Measurements from ENCODE around the gene ST7L.

DNA sequence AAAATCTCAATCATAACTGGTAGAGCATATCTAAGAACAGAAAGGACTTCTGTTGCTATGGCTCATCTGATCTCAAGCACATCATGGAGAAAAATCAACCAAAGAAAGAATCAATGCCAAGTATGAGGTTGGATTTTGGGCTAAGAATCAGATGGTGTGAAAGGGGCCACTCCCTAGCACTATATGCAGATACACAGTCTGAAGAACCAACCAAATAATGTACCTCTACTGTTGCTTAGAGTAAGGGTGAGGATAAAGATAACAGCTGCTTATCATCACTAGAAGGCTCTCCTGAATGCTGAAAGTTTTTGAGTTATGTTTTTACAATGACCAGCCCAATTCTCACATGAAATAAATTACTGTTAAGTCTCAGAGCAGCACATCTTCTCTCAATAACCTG is 35.6 kb downstream of the ST7L start:
- TF ChIP-seq, protein P1, sequence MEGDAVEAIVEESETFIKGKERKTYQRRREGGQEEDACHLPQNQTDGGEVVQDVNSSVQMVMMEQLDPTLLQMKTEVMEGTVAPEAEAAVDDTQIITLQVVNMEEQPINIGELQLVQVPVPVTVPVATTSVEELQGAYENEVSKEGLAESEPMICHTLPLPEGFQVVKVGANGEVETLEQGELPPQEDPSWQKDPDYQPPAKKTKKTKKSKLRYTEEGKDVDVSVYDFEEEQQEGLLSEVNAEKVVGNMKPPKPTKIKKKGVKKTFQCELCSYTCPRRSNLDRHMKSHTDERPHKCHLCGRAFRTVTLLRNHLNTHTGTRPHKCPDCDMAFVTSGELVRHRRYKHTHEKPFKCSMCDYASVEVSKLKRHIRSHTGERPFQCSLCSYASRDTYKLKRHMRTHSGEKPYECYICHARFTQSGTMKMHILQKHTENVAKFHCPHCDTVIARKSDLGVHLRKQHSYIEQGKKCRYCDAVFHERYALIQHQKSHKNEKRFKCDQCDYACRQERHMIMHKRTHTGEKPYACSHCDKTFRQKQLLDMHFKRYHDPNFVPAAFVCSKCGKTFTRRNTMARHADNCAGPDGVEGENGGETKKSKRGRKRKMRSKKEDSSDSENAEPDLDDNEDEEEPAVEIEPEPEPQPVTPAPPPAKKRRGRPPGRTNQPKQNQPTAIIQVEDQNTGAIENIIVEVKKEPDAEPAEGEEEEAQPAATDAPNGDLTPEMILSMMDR (IDR thresholded peaks at IDR 0.05) = no peak
- TF ChIP-seq ESRRA (CRISPR knock-in tag; IDR thresholded peaks at IDR 0.05; ENCODE audit: borderline replicate concordance) (no peak), TCF7 (CRISPR knock-in tag; IDR thresholded peaks at IDR 0.05; ENCODE audit: low read depth) (no peak), GTF2I (CRISPR knock-in tag; conservative IDR thresholded peaks at IDR 0.05) (no peak), ETV6 (CRISPR knock-in tag; IDR thresholded peaks at IDR 0.05) (no peak), SP1 (CRISPR knock-in tag; conservative IDR thresholded peaks at IDR 0.05) (no peak)
- TF ChIP-seq, protein P2, sequence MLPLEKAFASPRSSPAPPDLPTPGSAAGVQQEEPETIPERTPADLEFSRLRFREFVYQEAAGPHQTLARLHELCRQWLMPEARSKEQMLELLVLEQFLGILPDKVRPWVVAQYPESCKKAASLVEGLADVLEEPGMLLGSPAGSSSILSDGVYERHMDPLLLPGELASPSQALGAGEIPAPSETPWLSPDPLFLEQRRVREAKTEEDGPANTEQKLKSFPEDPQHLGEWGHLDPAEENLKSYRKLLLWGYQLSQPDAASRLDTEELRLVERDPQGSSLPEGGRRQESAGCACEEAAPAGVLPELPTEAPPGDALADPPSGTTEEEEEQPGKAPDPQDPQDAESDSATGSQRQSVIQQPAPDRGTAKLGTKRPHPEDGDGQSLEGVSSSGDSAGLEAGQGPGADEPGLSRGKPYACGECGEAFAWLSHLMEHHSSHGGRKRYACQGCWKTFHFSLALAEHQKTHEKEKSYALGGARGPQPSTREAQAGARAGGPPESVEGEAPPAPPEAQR (CRISPR knock-in tag; IDR thresholded peaks at IDR 0.05) = no peak
- TF ChIP-seq, protein P3, sequence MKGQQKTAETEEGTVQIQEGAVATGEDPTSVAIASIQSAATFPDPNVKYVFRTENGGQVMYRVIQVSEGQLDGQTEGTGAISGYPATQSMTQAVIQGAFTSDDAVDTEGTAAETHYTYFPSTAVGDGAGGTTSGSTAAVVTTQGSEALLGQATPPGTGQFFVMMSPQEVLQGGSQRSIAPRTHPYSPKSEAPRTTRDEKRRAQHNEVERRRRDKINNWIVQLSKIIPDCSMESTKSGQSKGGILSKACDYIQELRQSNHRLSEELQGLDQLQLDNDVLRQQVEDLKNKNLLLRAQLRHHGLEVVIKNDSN (CRISPR knock-in tag; IDR thresholded peaks at IDR 0.05) = no peak
- TF ChIP-seq, protein P4, sequence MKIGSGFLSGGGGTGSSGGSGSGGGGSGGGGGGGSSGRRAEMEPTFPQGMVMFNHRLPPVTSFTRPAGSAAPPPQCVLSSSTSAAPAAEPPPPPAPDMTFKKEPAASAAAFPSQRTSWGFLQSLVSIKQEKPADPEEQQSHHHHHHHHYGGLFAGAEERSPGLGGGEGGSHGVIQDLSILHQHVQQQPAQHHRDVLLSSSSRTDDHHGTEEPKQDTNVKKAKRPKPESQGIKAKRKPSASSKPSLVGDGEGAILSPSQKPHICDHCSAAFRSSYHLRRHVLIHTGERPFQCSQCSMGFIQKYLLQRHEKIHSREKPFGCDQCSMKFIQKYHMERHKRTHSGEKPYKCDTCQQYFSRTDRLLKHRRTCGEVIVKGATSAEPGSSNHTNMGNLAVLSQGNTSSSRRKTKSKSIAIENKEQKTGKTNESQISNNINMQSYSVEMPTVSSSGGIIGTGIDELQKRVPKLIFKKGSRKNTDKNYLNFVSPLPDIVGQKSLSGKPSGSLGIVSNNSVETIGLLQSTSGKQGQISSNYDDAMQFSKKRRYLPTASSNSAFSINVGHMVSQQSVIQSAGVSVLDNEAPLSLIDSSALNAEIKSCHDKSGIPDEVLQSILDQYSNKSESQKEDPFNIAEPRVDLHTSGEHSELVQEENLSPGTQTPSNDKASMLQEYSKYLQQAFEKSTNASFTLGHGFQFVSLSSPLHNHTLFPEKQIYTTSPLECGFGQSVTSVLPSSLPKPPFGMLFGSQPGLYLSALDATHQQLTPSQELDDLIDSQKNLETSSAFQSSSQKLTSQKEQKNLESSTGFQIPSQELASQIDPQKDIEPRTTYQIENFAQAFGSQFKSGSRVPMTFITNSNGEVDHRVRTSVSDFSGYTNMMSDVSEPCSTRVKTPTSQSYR (CRISPR knock-in tag; IDR thresholded peaks at IDR 0.05) = no peak
- TF ChIP-seq, protein P5, sequence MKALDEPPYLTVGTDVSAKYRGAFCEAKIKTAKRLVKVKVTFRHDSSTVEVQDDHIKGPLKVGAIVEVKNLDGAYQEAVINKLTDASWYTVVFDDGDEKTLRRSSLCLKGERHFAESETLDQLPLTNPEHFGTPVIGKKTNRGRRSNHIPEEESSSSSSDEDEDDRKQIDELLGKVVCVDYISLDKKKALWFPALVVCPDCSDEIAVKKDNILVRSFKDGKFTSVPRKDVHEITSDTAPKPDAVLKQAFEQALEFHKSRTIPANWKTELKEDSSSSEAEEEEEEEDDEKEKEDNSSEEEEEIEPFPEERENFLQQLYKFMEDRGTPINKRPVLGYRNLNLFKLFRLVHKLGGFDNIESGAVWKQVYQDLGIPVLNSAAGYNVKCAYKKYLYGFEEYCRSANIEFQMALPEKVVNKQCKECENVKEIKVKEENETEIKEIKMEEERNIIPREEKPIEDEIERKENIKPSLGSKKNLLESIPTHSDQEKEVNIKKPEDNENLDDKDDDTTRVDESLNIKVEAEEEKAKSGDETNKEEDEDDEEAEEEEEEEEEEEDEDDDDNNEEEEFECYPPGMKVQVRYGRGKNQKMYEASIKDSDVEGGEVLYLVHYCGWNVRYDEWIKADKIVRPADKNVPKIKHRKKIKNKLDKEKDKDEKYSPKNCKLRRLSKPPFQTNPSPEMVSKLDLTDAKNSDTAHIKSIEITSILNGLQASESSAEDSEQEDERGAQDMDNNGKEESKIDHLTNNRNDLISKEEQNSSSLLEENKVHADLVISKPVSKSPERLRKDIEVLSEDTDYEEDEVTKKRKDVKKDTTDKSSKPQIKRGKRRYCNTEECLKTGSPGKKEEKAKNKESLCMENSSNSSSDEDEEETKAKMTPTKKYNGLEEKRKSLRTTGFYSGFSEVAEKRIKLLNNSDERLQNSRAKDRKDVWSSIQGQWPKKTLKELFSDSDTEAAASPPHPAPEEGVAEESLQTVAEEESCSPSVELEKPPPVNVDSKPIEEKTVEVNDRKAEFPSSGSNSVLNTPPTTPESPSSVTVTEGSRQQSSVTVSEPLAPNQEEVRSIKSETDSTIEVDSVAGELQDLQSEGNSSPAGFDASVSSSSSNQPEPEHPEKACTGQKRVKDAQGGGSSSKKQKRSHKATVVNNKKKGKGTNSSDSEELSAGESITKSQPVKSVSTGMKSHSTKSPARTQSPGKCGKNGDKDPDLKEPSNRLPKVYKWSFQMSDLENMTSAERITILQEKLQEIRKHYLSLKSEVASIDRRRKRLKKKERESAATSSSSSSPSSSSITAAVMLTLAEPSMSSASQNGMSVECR (CRISPR knock-in tag; IDR thresholded peaks at IDR 0.05; ENCODE audit: borderline replicate concordance) = no peak
- TF ChIP-seq, protein P6, sequence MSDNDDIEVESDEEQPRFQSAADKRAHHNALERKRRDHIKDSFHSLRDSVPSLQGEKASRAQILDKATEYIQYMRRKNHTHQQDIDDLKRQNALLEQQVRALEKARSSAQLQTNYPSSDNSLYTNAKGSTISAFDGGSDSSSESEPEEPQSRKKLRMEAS (CRISPR knock-in tag; IDR thresholded peaks at IDR 0.05) = no peak

Data from WTC11 (cell line).